ENCODE data around the gene PIM3.

Gene PIM3

DNA sequence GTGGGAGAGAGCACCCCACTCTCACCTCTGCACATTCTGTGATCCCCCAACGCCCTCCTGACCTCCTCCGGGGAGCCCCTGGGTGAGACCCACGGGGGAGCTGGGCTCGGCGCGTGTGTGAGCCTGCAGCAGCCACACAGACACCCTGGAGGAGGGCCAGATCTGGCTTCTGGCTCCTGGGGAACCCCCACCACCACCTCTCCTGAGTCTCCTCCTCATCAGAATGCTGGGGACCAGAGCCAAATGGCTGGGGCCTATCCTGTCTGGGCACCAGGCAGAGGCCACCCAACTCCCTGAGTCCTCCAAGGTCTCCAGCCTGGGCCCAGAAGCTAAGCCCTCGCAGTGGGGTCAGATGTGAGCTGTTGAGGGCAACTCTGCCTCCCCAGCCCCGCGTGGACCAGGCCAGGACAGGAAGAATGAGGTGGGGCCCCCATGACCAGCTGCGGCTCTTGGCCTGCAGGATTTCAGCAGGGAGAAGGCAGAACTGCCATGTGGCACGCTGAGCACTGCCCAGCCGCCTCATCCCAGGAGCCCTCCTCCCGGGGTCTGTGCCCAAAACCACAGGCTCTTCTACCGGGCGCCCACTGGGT is 5.5 kb upstream of the PIM3 start:
- DNase-seq (ENCODE audit: low read depth in 3 of 3, low spot score in 1 of 3) = no peak

DNA sequence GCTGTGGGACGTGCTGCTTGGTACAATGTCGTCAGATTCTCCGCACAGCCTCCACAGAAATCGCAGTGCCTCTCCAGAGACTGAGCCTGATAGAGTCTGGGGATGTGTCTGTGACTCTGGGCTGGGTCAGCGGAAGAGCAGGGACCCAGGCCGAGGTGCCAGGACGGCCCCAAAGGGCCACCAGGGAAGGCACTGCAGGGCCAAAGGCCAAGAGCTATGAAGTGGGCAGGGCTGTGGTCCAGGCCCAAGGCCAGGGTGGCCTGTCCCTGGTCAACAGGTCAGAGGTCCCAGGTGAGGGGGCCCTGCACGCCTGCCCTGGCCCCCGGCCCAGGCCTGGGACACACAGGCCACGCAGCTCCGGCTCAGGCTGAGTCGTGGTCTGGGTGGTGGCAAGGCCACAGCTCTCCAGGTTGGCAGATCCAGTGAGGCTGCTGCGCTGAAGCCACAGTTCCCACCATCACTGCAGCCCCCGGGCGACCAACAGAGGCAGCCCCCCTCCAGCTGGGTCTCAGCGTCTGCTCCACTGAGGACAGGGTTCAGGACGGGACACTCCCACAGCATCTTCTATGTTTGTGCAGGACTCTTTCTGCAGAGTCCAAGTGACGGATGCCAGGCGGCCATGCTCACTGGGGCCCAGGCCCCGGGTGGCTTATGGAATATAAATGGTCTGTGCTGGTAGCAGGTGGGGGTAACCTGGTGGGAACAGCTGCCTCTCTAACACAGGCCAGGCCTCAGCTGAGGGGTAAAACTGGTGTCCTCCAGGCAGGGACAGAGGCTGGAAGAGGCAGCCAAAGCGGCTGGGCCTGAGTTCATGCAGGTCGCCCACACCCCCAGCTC is 4.8 kb upstream of the PIM3 start:
- DNase-seq (ENCODE audit: low read depth in 3 of 3, low spot score in 1 of 3) = no peak

DNA sequence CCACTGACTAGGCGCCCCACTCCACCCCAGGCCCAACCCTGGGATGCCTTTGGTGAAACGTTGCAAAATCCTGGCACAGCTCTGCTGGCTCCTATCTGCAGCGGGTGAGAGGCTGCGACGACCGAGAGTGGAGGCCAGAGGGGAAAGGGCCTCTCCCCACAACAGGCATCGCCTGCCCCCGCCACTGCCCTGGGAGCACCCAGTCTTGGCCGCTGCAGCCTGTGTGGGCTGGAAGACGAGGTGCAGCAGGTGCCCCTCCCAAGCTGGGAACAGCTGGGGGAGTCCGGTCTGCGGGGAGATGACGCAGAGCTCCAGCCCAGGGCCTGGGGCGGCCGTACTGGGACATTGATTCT is 4.2 kb upstream of the PIM3 start:
- DNase-seq (ENCODE audit: low read depth in 3 of 3, low spot score in 1 of 3) = no peak

DNA sequence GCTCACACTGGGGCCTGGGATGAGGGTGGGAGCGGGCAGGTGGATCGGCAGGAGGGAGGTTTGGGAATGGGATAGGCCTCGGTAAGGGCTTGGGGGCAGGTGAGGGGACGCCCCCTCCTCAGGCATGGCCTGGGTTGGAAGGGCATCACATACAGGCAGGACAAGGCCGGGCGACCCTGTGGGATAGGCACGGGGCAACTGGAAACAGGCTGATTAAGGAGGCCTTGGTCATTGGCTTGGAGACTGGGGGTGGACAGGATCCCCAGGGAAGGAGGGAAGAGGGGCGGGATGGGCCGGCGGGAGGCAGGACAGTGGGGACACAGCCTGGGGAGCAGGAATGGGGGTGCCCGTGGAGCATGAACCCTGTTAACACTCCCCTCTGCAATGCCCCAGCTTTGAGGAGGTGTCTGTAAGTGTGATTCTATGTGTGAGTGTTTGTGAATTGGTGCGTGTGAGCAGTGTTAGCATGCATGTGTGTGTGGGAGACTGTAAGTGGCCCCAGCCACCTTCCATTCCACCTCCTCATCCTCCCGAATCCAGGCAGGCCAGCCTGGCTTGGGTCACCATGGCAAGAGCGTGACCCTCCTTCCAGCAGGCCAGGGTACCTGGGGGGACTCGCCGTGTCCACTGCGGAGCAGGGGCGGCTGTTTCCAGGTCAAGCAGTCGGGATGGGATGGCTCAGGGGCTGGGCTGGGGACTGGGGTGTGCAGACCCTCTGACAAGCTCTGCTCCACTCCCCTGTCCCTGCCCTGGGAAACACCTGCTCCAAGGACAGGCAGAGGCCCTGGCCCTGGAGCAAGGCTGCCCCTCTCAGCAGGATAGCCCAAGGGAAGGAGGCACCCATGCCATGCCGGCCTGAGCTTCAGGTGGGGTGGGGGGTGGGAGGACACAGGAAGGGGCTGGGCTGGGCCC is 3.4 kb upstream of the PIM3 start:
- DNase-seq (ENCODE audit: low read depth in 3 of 3, low spot score in 1 of 3) = no peak

DNA sequence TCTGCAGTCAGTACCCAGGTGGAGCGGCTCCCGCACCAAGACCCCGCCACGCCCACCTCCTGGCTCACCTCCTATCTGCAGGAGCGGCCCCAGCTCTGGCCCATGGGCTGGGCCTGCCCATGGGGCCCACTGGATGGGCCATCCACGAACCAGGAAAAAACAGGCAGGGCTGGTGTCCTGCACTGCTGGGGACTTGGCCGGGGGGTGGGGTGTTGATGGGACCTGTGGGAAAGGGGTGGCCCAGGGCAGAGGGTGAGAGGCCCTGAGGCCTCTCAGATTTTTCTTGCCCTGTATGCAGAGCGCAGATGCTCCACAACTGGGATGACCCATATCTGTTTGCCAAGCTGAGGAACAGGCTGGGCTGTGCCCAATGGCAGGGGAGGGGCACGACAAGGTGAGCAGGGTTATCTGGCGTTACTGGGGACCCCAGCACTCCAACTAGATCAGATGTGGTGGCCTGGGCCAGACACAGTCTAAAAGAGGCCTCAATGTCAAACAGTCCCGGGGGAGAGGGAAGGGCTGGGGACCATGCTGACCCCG is 2.7 kb upstream of the PIM3 start:
- DNase-seq (ENCODE audit: low read depth in 3 of 3, low spot score in 1 of 3) = no peak

DNA sequence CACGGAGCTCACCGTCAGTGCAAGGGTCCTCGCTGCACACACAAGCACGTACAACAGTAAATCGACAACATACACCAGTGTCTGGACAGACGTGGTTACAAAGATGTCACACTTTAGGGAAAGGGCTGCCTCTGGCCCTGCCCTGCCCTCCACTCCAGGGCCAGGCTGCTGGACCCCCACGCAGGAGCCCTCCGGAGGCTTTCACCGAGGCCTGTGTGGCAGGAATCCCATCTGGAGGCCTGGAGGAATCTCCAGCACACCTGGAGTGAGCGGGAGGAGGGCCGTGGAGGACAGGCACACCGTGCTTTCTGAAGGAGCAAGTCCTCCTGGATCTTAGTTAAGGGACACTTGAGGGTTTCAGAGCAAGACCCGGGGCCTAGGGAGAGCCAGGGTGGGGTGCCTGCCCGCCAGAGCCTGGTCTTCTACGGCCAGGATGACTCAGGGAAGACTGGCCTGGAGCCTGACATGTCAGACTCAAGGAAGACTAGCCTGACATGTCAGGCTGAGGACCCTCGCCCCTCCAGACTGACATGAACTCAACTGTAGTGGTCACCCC is 2.1 kb upstream of the PIM3 start:
- no peak for DNase-seq (ENCODE audit: low read depth in 3 of 3, low spot score in 1 of 3)

DNA sequence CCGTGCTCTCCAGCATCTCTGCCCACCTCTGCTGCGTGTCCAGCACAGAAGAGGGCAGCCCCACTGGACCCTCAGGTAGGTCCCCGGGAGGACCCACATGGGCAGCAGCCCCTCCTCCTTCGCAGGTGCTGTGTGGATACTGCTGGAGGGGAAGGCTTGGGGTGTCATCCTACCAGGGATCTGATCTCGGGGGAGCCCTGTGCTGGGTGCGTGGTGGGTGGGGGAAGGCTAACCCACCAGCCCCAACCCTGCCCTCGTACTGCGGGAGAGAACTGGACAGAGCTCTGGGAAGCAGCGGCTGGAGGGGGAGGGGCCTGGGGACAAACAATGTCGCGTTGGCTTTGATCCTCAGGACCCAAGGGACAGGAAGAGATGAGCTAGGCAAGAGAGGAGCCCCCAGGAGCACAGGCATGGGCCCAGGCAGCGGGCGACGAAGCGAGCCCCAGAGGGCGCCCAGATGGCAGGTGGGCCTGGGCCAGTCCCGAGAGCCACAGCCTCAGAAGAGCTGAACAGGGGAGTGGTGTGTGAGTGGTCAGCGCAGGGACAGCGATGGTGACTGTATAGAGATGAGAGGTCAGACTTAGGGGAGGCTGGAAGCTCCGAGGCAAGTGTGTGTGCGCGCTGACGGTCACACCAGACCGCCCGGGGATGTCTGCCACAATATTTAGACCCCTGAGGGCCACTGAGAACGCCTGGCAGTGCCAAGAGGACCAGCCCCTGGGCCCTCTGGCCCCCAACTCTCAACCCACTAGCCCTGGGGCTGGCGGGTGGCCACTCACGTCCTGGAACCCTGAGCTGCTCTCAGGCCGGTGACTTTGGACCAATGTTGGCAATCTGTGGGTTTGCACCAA is 1.4 kb upstream of the PIM3 start:
- DNase-seq (ENCODE audit: low read depth in 3 of 3, low spot score in 1 of 3) = no peak

DNA sequence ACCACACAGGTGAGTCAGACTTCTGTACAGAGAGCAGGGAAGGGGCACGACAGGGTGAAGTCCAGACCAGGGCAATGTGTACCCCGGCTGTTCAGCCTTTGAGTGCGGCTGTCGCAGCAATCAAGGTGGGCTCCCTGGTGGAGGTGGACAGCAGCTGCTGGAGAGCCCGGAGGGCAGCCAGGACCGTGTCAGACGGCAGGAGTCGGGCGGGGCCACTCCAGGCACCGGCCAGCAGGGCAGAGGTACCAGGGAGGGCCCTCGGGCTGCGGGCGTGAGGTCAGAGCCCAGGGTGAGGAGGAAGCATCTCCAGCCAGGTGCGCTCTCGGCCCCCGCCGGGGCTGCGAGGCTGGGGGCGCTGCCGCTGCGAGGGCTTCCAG is 802 bp upstream of the PIM3 start:
- peak in 1 of 3 donors; percentile 32 for DNase-seq (ENCODE audit: low read depth in 3 of 3, low spot score in 1 of 3)

DNA sequence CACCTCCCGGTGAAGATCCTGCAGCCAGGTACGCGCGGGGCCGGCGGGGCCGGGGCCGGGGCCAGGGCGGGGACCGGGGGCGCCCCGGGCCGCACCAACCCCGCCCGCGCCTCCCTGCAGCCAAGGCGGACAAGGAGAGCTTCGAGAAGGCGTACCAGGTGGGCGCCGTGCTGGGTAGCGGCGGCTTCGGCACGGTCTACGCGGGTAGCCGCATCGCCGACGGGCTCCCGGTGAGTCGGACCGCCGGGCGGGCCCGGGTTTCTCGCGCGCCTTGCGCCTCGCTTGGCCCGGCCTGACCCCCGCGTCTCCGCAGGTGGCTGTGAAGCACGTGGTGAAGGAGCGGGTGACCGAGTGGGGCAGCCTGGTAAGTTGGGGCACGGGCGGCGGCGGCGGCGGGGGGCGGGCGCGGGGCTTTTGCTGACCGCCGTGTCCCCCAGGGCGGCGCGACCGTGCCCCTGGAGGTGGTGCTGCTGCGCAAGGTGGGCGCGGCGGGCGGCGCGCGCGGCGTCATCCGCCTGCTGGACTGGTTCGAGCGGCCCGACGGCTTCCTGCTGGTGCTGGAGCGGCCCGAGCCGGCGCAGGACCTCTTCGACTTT is 531 bp downstream of the PIM3 start:
- DNase-seq (ENCODE audit: low read depth in 3 of 3, low spot score in 1 of 3) = no peak

DNA sequence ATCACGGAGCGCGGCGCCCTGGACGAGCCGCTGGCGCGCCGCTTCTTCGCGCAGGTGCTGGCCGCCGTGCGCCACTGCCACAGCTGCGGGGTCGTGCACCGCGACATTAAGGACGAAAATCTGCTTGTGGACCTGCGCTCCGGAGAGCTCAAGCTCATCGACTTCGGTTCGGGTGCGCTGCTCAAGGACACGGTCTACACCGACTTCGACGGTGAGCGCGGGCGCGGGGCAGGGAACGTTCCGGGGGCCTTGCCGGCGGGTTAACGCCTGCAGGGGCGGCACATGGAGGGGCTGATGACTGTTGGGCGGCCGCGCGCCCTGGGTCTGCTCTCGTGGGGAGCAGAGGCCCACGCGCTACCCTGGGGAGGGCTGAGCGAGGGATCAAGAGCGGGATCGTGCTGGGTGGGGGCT is 1.0 kb downstream of the PIM3 start:
- DNase-seq (ENCODE audit: low read depth in 3 of 3, low spot score in 1 of 3) = no peak

DNA sequence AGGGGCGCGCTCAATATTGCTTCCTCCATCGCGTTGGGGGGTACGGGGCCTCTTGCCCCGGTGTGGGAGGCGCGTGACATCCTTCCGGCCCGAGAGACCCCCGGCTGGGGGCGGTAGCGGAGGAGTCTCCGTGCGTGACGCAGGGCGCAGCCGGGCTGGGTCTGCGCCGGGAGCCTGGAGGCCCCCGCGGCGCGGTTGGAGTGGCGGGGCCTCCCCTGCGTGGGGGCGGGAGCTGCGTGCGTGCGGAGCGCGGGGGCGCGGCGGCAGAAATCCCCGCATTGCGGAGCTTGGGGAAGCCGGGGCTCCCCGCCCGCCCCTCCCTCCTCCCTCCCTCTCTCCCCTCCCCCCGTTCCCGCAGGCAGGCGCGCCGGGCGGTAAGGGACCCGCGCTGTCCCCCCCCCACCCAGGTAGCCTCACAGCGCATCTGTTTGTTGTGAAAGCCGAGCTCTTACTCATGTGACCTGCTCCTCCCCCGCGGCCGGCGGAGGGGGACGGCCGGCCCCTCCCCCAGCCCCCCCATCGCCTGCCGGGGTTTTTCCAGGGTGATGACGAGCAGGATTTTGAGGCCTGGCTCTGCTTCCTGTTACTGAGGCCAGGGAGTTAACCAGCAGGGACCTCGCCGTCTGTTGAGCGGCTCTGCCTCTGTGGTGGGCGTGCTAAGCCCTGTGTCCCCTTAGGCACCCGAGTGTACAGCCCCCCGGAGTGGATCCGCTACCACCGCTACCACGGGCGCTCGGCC is 1.6 kb downstream of the PIM3 start:
- peak; percentile 74 to 88 (median 74) for DNase-seq (ENCODE audit: low read depth in 3 of 3, low spot score in 1 of 3)

DNA sequence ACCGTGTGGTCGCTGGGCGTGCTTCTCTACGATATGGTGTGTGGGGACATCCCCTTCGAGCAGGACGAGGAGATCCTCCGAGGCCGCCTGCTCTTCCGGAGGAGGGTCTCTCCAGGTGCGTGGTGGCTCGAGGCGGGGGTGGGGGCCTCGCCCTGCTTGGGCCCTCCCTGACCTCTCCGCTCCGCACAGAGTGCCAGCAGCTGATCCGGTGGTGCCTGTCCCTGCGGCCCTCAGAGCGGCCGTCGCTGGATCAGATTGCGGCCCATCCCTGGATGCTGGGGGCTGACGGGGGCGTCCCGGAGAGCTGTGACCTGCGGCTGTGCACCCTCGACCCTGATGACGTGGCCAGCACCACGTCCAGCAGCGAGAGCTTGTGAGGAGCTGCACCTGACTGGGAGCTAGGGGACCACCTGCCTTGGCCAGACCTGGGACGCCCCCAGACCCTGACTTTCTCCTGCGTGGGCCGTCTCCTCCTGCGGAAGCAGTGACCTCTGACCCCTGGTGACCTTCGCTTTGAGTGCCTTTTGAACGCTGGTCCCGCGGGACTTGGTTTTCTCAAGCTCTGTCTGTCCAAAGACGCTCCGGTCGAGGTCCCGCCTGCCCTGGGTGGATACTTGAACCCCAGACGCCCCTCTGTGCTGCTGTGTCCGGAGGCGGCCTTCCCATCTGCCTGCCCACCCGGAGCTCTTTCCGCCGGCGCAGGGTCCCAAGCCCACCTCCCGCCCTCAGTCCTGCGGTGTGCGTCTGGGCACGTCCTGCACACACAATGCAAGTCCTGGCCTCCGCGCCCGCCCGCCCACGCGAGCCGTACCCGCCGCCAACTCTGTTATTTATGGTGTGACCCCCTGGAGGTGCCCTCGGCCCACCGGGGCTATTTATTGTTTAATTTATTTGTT is 2.4 kb downstream of the PIM3 start:
- DNase-seq (ENCODE audit: low read depth in 3 of 3, low spot score in 1 of 3) = no peak

DNA sequence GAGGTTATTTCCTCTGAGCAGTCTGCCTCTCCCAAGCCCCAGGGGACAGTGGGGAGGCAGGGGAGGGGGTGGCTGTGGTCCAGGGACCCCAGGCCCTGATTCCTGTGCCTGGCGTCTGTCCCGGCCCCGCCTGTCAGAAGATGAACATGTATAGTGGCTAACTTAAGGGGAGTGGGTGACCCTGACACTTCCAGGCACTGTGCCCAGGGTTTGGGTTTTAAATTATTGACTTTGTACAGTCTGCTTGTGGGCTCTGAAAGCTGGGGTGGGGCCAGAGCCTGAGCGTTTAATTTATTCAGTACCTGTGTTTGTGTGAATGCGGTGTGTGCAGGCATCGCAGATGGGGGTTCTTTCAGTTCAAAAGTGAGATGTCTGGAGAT is 3.1 kb downstream of the PIM3 start:
- DNase-seq (ENCODE audit: low read depth in 3 of 3, low spot score in 1 of 3) = no peak

DNA sequence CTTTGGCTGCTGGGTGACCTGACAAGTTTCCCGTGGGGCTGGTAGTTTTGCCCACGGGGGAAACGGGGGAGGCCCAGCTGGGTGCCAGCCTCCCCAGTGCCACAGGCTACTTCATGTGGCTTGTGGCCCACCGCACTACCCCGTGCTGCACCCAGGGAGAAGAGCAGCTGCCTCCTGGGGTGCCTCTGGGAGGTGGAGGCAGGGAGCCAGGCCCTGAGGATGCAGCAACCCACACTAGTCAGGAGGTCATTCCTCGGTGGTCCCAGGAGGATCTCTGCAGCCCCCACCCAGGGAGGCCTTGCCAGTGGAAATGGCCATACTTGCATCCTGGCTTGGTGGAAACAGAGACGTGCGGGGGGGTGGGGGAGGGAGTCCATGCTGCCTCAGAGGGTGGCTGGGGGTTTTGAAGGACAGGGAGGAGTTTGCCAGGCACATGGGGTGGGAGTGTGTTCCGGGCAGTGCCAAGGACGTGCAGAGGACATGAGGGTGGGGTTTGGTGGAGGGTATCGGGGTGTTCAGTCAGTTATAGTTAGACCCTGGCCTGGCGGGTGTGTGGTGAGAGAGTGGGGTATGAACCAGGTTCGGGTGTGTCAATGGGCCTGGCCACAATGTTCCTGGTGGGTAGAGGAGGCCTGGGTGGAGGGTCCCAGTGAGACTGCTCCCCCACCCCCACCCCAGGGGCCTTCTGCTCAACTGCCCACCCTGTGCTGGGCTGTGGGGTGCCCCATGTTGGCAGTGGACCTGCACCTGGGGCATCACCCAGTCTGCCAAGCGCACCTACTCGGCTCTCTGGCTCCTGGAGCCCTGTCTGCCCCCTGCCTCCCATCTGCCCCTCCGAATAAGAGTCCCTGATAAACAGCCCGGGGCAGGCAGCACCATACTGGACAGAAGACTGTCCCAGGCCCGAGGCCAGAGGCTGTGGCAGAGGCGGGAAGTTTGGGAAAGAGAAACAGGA is 3.8 kb downstream of the PIM3 start:
- no peak for DNase-seq (ENCODE audit: low read depth in 3 of 3, low spot score in 1 of 3)

DNA sequence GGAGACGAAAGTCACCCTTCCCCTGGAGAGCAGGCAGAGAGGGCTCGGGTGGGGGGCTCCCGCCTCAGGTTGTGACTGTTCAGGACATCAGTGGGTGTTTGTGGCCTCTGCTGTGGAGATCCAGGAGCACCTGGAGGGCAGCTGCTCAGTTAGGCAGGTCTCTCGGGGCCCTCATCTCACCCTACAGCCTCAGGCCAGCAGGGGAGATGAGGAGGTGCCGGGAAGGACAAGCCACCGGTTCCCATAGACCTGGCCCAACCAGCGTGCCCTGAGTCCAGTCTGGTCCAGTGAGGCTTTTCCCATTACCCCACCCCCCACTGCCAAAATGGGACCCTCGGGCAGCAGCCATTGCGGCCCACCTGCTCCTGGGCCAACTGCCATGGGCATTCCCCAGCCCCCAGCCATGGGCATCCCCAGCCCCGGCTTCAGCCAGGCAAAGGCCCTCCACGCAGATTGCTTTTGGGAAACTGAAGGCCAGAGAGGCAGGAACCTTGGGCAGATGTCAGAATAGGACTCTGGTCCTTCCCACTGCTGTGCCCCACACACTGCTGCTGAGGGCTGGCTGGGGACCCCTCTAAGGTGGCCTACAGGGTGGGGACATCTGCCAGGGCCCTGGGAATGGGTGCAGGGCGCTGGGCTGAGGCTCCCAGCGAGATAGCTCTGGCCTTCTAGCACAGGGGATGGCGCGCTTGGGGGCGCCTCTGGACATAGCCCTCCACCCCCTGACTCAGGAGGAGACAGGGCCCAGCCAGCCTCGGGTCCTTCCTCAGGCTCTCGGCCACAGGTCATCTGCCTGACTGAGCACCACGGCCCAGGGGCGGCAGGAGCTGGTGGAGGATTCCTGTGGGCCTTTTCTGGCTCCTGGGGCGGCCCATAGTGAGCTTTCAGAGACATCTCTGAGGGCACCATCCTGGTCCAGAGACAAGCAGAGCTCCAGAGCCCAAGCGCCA is 4.8 kb downstream of the PIM3 start:
- no peak for DNase-seq (ENCODE audit: low read depth in 3 of 3, low spot score in 1 of 3)
